Natural killer cell (primary cell): ENCODE data around the gene PLCH1. TPM values are rescaled to one million over a fixed set of nuclear protein-coding genes. Genes with fewer than 3 reads are reported as not detected.

Experiments
- ATAC-seq, 3 donors: fragments of 150-1000 bp in 2 of 3; fragments of 200-7000 bp in 1 of 3; cut with Tn5 transposase; 1 replicate in 1 of 3; 2 replicates in 2 of 3; pipeline ENCODE4 v1.10.0; 2021; ENCODE audit warnings: mild to moderate bottlenecking in 2 of 3, moderate library complexity in 2 of 3
- DNase-seq, 2 donors: peaks; one replicate each; pipeline versions ENCODE4 v3.0.0 to v3.0.0-alpha.2; 2013 to 2021; ENCODE audit warnings: mixed read lengths in 1 of 2
- H3K27ac ChIP-seq: one replicate; pipeline ENCODE4 v1.5.1; 2013; ENCODE audit warnings: mild to moderate bottlenecking, low read length
- H3K27me3 ChIP-seq: one replicate; pipeline ENCODE4 v1.6.1; 2013; ENCODE audit warnings: low read length; ENCODE audit not compliant: control insufficient read depth, insufficient read depth
- H3K36me3 ChIP-seq: one replicate; pipeline ENCODE4 v1.6.1; 2013; ENCODE audit warnings: low read length; ENCODE audit not compliant: control insufficient read depth, insufficient read depth
- H3K4me1 ChIP-seq: one replicate; pipeline ENCODE4 v1.6.1; 2013; ENCODE audit warnings: low read length; ENCODE audit not compliant: control insufficient read depth, insufficient read depth
- H3K4me3 ChIP-seq: one replicate; pipeline ENCODE4 v1.5.1; 2013; ENCODE audit warnings: low read length
- H3K9me3 ChIP-seq: one replicate; pipeline ENCODE4 v1.6.1; 2013; ENCODE audit warnings: low read length; ENCODE audit not compliant: control insufficient read depth, insufficient read depth
- H3K27ac Mint-ChIP-seq, 2 donors: one replicate each; pipeline ENCODE4 v1.8.0; 2022; ENCODE audit warnings: mild to moderate bottlenecking in 2 of 2, mixed read lengths in 2 of 2, moderate library complexity in 1 of 2
- H3K27me3 Mint-ChIP-seq, 2 donors: one replicate each; pipeline ENCODE4 v1.8.0; 2022; ENCODE audit warnings: low read depth in 2 of 2, mixed read lengths in 2 of 2
- H3K36me3 Mint-ChIP-seq: one replicate; pipeline ENCODE4 v1.8.0; 2022; ENCODE audit warnings: mixed read lengths
- H3K4me1 Mint-ChIP-seq, 2 donors: one replicate each; pipeline ENCODE4 v1.8.0; 2022; ENCODE audit warnings: mixed read lengths in 2 of 2
- H3K4me3 Mint-ChIP-seq: one replicate; pipeline ENCODE4 v1.8.0; 2022; ENCODE audit warnings: mild to moderate bottlenecking, moderate library complexity, mixed read lengths
- H3K9me3 Mint-ChIP-seq, 2 donors: one replicate each; pipeline ENCODE4 v1.8.0; 2022; ENCODE audit warnings: mixed read lengths in 2 of 2
- WGBS: methylation state at CpG from one replicate; pipeline ENCODE4 v1.1.7; 2013; ENCODE audit warnings: missing lambda C conversion rate; ENCODE audit not compliant: insufficient coverage; 5-methylcytosine and 5-hydroxymethylcytosine counted together
- intact Hi-C: fragments of 100-400 bp; cut with micrococcal nuclease; formaldehyde crosslinking; loops from one replicate; pipeline ENCODE4 v1.14.2; 2022
- total RNA-seq, 4 donors: library from RNA; stranded (reverse); fragments of 120-200 nt in 1 of 4; gene quantifications; one replicate each; pipeline versions ENCODE4 v1.2.3 to v1.2.4, GENCODE V29; 2013 to 2022
- TF ChIP-seq, protein P1 (sequence below): fragments of 200-600 bp; IDR thresholded peaks from one replicate; pipeline ENCODE4 v1.8.0; 2022; ENCODE audit warnings: antibody characterized with exemption

Gene PLCH1
- total RNA-seq, 3 donors from 2014 or later (not counting 1 experiment from before 2014, with no cell fraction given) = 0.05 to 0.26 (median 0.08) TPM

GRCh38 chr3:155549087-155549486 is 195.8 kb downstream of the PLCH1 start:
- H3K36me3 ChIP-seq = no peaks in the 10 kb centered on the region
- Mint-ChIP-seq H3K4me3 (no peak overlapping the region), H3K27me3 (no peaks in the 10 kb centered on the region), H3K9me3 (no peaks in the 10 kb centered on the region), H3K36me3 (no peaks in the 10 kb centered on the region), H3K27ac (no peak overlapping the region), H3K4me1 (peaks cover 5 to 8% of the 10 kb centered on the region in 2 donors)
- H3K27me3 ChIP-seq = no peaks in the 10 kb centered on the region
- DNase-seq (no peak), ATAC-seq (no peak)
- TF ChIP-seq, protein P1, sequence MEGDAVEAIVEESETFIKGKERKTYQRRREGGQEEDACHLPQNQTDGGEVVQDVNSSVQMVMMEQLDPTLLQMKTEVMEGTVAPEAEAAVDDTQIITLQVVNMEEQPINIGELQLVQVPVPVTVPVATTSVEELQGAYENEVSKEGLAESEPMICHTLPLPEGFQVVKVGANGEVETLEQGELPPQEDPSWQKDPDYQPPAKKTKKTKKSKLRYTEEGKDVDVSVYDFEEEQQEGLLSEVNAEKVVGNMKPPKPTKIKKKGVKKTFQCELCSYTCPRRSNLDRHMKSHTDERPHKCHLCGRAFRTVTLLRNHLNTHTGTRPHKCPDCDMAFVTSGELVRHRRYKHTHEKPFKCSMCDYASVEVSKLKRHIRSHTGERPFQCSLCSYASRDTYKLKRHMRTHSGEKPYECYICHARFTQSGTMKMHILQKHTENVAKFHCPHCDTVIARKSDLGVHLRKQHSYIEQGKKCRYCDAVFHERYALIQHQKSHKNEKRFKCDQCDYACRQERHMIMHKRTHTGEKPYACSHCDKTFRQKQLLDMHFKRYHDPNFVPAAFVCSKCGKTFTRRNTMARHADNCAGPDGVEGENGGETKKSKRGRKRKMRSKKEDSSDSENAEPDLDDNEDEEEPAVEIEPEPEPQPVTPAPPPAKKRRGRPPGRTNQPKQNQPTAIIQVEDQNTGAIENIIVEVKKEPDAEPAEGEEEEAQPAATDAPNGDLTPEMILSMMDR = no peak
- WGBS = 46% methylated on average over 1 of the region's 2 CpGs
- no peak overlapping the region for H3K27ac ChIP-seq
- H3K4me1 ChIP-seq = no peaks in the 10 kb centered on the region
- H3K9me3 ChIP-seq = no peaks in the 10 kb centered on the region
- H3K4me3 ChIP-seq = no peak overlapping the region
- intact Hi-C loops = no loop called here

DNA sequence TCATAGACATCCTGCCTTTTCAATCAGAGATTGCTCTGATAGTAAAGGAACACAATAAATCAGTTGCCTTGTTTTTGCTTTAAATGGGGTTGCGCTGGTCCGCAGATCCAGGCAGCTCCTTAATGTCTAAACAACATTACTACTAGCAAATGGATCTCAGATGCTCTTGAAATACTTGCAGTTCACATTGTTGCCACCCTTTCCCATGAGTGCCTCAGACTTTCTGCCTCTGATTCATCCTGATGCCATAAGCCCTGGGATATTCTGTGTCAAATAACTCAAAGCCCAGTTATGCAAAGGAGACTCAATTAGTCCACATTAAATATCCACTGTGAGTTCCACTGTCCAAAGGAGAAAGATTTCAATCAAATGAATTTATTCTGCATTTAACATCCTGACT is 196.7 kb downstream of the PLCH1 start:
- Histone ChIP-seq H3K4me3 (no peak overlapping the region), H3K27me3 (no peaks in the 10 kb centered on the region), H3K4me1 (no peaks in the 10 kb centered on the region), H3K36me3 (no peaks in the 10 kb centered on the region), H3K9me3 (no peaks in the 10 kb centered on the region), H3K27ac (no peak overlapping the region)
- Mint-ChIP-seq H3K36me3 (no peaks in the 10 kb centered on the region), H3K4me1 (peaks cover 0 to under 1% of the 10 kb centered on the region in 2 donors), H3K27me3 (no peaks in the 10 kb centered on the region), H3K9me3 (no peaks in the 10 kb centered on the region), H3K4me3 (no peak overlapping the region), H3K27ac (no peak overlapping the region)
- ATAC-seq = no peak
- WGBS = 97% methylated on average over 2 of the region's 2 CpGs
- DNase-seq = no peak
- TF ChIP-seq, protein P1 = no peak
- intact Hi-C loops = no loop called here

DNA sequence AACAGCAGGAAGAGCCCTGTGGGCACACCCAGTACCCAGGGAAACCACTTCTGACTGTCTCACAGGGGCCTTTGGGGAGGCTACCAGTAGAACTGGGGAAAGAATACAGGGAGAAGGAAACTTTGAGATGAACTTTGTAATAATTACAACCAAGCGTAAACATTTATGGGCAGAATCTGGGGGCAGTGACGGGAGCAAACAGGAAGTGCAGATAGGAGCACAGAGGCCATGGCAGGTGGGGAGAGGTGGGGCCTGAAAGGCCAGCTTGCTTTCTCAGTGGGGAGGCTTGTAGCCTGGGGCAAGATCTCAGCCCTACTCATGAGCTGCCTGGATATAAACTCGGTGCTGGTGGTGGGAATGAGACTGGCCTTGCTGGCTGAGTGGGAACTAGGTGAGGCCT is 209.8 kb downstream of the PLCH1 start:
- H3K27ac ChIP-seq = no peak overlapping the region
- Mint-ChIP-seq H3K9me3 (peaks cover 10 to 11% of the 10 kb centered on the region in 2 donors), H3K27me3 (no peaks in the 10 kb centered on the region)

DNA sequence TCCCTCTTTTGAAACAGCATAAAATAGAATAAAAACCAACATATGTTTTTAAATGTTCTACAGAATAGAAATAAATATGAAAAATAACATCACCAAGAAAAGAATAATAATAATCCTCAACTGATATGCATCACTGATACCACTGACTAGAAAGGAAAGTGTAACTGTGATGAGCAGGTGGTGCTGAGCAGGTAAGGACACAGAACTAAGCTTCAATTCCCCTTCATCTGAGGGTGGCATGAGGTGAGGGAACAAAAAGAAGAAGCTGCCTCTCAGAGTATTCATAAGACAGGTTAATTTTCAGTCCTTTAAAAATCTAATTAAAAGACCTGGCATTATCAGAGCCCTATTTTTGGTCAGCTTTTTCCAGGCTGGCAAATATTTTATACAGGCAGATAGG is 216.3 kb downstream of the PLCH1 start:
- no peak overlapping the region for H3K27ac ChIP-seq
- ATAC-seq = no peak
- DNase-seq = no peak
- TF ChIP-seq, protein P1 = no peak
- H3K36me3 ChIP-seq = no peaks in the 10 kb centered on the region
- Mint-ChIP-seq H3K36me3 (no peaks in the 10 kb centered on the region), H3K27ac (no peak overlapping the region), H3K4me1 (no peaks in the 10 kb centered on the region), H3K4me3 (no peak overlapping the region), H3K9me3 (peaks cover 0 to 4% of the 10 kb centered on the region in 2 donors), H3K27me3 (no peaks in the 10 kb centered on the region)
- no peaks in the 10 kb centered on the region for H3K4me1 ChIP-seq
- H3K27me3 ChIP-seq = no peaks in the 10 kb centered on the region
- intact Hi-C loops = no loop called here
- H3K9me3 ChIP-seq = peaks cover 5% of the 10 kb centered on the region
- no peak overlapping the region for H3K4me3 ChIP-seq

More for the DNA sequence above, 209.8 kb downstream of the PLCH1 start:
- TF ChIP-seq, protein P1 = no peak
- WGBS = 85% methylated on average over 3 of the region's 3 CpGs
- Mint-ChIP-seq H3K4me3 (no peak overlapping the region), H3K4me1 (no peaks in the 10 kb centered on the region), H3K36me3 (no peaks in the 10 kb centered on the region), H3K27ac (no peak overlapping the region)
- DNase-seq (no peak), ATAC-seq (no peak)
- intact Hi-C loops = no loop called here
- peaks cover 11% of the 10 kb centered on the region for H3K9me3 ChIP-seq
- no peaks in the 10 kb centered on the region for H3K4me1 ChIP-seq
- H3K4me3 ChIP-seq = no peak overlapping the region
- H3K36me3 ChIP-seq = no peaks in the 10 kb centered on the region
- no peaks in the 10 kb centered on the region for H3K27me3 ChIP-seq
